ENCODE measurements around the gene WIPF2. TPM values are rescaled to one million over a fixed set of nuclear protein-coding genes. Genes with fewer than 3 reads are reported as not detected.
A peak's percentile ranks its signal among the peaks of the same experiment; 100 is the strongest.

WIPF2 gene
- total RNA-seq, 2 donors from 2014 or later: 12.6 to 27.0 TPM

DNA sequence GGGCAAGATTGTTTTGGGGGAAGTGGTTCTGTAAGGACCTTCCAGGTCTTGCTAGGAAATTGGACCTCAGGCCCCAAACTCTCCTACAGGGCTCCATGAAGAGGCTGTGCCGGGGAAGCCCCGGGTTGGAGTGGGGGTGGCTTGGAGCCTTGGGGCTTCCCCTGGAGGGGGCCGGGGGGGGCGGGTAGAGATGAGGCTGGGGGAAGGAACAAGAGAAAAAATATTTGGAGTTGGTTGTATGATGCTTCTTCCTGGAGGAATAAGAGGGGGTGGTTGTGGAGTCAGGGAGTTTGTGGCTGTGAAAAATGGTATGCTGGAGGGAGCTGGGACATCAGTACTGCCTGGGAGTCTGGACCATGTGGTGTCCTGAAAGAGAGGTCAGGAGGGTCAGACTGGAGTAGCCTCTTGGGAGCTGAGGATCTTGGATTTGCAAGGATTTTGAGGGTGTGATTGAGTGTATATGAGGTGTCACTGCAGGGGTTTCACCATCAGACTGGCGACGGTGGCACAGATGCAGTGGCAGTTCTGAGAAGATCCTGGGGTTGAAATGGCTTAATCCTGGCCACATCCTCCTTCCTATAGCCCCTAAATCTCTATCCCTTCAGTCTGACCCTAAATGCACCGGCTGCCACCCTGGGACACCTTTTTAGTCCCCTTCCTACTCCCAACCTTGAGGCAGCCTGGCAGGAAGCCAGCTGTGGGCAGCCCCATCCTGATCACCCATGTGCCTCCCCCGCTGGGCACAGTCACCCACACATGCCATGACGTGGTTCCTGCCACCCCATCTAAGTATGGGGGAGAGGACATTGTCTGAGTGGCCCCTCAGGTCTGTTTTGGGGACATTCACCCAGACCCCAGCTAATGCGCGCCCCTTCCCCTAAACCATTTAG lies 100.8 kb downstream of the WIPF2 start:
- Histone ChIP-seq H3K4me1 (replicated peaks) (peaks cover 43% of the 10 kb centered on the region), H3K27me3 (replicated peaks; ENCODE audit: insufficient read depth) (no peaks in the 10 kb centered on the region), H3K9me3 (no peaks in the 10 kb centered on the region), H3K36me3 (no peaks in the 10 kb centered on the region), H3K27ac (peak overlapping the region; percentile 58 to 64), H3K4me3 (peak overlapping the region in 1 of 2 donors; percentile 98)
- TF ChIP-seq, protein P1, sequence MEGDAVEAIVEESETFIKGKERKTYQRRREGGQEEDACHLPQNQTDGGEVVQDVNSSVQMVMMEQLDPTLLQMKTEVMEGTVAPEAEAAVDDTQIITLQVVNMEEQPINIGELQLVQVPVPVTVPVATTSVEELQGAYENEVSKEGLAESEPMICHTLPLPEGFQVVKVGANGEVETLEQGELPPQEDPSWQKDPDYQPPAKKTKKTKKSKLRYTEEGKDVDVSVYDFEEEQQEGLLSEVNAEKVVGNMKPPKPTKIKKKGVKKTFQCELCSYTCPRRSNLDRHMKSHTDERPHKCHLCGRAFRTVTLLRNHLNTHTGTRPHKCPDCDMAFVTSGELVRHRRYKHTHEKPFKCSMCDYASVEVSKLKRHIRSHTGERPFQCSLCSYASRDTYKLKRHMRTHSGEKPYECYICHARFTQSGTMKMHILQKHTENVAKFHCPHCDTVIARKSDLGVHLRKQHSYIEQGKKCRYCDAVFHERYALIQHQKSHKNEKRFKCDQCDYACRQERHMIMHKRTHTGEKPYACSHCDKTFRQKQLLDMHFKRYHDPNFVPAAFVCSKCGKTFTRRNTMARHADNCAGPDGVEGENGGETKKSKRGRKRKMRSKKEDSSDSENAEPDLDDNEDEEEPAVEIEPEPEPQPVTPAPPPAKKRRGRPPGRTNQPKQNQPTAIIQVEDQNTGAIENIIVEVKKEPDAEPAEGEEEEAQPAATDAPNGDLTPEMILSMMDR (IDR thresholded peaks at IDR 0.05): no peak
- TF ChIP-seq POLR2AphosphoS5 (IDR thresholded peaks at IDR 0.05): no peak
- no peak for TF ChIP-seq POLR2A (IDR thresholded peaks at IDR 0.05)
- intact Hi-C loops (cut with DNase I): loop anchor here (10.0 kb wide), 1 partner anchor 95 kb away; the partner anchor contains the start of gene TOP2A
- 52% methylated on average over 11 of the region's 11 CpGs for WGBS
- no peak for DNase-seq (ENCODE audit: low spot score)

DNA sequence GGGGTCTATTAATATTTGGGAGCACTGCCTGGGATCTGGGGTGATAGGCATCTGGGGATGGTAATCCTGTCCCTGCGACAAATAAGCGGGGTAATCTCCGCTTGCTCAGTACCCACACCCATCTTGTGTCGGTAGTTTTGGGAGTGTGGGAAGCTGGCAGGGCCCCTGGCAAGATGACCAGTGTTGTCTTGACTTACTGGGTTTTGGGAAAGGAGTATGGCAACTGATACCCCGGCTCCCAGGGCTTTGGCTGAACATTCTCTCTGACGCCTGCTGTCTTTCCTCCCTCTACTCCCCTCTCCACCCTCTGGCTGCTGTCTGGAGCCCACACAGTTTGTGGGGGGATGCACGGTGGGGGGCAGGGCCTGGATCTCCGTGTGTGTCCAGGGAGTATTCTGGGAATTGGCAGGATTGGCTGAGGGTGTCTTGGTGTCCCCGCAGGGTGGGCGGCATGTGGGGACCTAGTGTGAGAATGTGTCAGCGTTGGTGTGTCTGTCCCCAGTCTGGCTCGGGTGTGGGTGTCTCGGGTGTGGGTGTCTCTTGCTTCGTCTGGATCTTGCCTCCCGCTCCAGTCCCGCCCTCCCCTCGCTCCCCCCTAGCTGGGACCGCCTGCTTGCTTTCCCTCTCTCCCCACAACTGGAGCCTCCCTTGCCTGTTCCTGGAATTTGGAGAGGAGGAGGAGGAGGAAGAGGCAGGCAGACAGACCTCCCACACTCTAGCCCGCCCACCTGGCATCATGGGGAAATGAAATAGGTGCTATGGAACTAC lies 101.8 kb downstream of the WIPF2 start:
- no peaks in the 10 kb centered on the region for H3K36me3 ChIP-seq
- H3K4me1 ChIP-seq (replicated peaks): peaks cover 43% of the 10 kb centered on the region
- H3K9me3 ChIP-seq: no peaks in the 10 kb centered on the region
- WGBS: 15% methylated on average over 19 of the region's 19 CpGs
- no peak for DNase-seq (ENCODE audit: low spot score)
- no peaks in the 10 kb centered on the region for H3K27me3 ChIP-seq (replicated peaks; ENCODE audit: insufficient read depth)
- peak overlapping the region; percentile 58 to 64 for H3K27ac ChIP-seq
- TF ChIP-seq, protein P1 (IDR thresholded peaks at IDR 0.05): no peak
- peak; percentile 76 for TF ChIP-seq POLR2AphosphoS5 (IDR thresholded peaks at IDR 0.05)
- peak; percentile 24 for TF ChIP-seq POLR2A (IDR thresholded peaks at IDR 0.05)
- H3K4me3 ChIP-seq: no peak overlapping the region
- intact Hi-C loops (cut with DNase I): no loop called here

DNA sequence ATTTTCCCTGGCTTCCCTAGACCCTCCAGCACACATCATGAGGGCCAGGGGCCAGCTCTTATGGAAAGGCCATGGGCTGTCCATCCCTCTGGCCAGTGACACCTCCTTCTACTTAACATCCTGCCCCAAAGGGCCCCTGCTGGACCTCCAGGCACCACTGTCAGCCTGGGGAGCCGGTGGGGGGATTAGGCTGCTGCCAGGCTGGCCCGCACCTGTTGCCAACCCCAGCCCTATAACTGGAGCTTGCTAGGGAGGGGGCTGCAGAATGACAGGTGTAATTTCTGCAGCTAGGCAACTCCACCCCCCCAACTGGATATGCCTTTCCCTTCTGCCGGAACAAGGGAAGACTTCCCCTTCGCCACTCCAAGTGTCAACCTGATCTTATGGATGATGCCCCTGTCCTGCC lies 102.4 kb downstream of the WIPF2 start:
- Histone ChIP-seq H3K27me3 (replicated peaks; ENCODE audit: insufficient read depth) (no peaks in the 10 kb centered on the region), H3K4me1 (replicated peaks) (peaks cover 38% of the 10 kb centered on the region), H3K4me3 (peak overlapping the region in 1 of 2 donors; percentile 4), H3K27ac (peak overlapping the region; percentile 58 to 64), H3K9me3 (no peaks in the 10 kb centered on the region), H3K36me3 (no peaks in the 10 kb centered on the region)
- intact Hi-C loops (cut with DNase I): no loop called here
- WGBS: 30% methylated on average over 4 of the region's 4 CpGs
- no peak for DNase-seq (ENCODE audit: low spot score)
- TF ChIP-seq, protein P1 (IDR thresholded peaks at IDR 0.05): no peak
- TF ChIP-seq POLR2AphosphoS5 (IDR thresholded peaks at IDR 0.05) (no peak), POLR2A (IDR thresholded peaks at IDR 0.05) (no peak)

DNA sequence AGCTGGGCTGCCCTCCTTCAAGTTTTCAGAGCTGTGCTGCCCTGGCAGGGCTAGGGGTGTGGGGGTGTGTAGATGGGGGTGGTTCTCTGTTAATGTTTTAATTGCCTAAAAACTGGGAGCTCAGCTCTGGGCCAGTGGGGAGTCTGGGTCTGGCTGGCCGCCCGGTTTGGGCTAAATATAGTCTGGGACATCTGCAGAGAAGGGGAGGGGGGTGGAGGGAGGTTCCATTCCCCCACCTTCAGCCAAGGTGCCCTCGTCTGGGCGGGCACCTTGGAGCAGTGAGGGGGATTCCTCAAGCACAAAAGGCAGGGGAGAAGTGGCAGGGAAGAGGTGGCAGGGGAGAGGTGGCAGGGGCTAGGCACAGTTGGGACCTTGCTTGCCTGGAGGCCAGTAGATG lies 102.9 kb downstream of the WIPF2 start:
- Histone ChIP-seq H3K27me3 (replicated peaks; ENCODE audit: insufficient read depth) (no peaks in the 10 kb centered on the region), H3K36me3 (no peaks in the 10 kb centered on the region), H3K4me3 (peak overlapping the region; percentile 1 to 19), H3K27ac (peak overlapping the region; percentile 58 to 64), H3K9me3 (no peaks in the 10 kb centered on the region), H3K4me1 (replicated peaks) (peaks cover 35% of the 10 kb centered on the region)
- TF ChIP-seq, protein P1 (IDR thresholded peaks at IDR 0.05): no peak
- TF ChIP-seq POLR2AphosphoS5 (IDR thresholded peaks at IDR 0.05) (no peak), POLR2A (IDR thresholded peaks at IDR 0.05) (no peak)
- 5% methylated on average over 4 of the region's 4 CpGs for WGBS
- intact Hi-C loops (cut with DNase I): no loop called here
- no peak for DNase-seq (ENCODE audit: low spot score)
